IPS-18a (cell line): ENCODE data around the gene SBSN.

Experiments
- H3K27ac ChIP-seq: one replicate; pipeline ENCODE4 v1.5.1; 2013; ENCODE audit warnings: low read length
- H3K27me3 ChIP-seq: one replicate; pipeline ENCODE4 v1.6.1; 2013; ENCODE audit warnings: mild to moderate bottlenecking, low read length; ENCODE audit not compliant: control insufficient read depth, insufficient read depth
- H3K36me3 ChIP-seq: one replicate; pipeline ENCODE4 v1.6.1; 2013; ENCODE audit warnings: low read depth, low read length; ENCODE audit not compliant: control insufficient read depth
- H3K4me1 ChIP-seq: one replicate; pipeline ENCODE4 v1.6.1; 2013; ENCODE audit warnings: low read depth, low read length; ENCODE audit not compliant: control insufficient read depth
- H3K4me3 ChIP-seq: one replicate; pipeline ENCODE4 v1.5.1; 2013; ENCODE audit warnings: low read length
- H3K9ac ChIP-seq: one replicate; pipeline ENCODE4 v1.6.1; 2013; ENCODE audit warnings: mild to moderate bottlenecking, low read length, moderate library complexity
- H3K9me3 ChIP-seq: one replicate; pipeline ENCODE4 v1.6.1; 2013; ENCODE audit warnings: low read depth, low read length; ENCODE audit not compliant: control insufficient read depth

The SBSN gene

GRCh38 chr19:35521124-35521743, 6.9 kb downstream of the SBSN start:
- H3K4me1 ChIP-seq: peaks cover 14% of the 10 kb centered on the region

GRCh38 chr19:35519291-35519690, 8.8 kb downstream of the SBSN start:
- H3K36me3 ChIP-seq: no peaks in the 10 kb centered on the region
- H3K9me3 ChIP-seq: no peaks in the 10 kb centered on the region
- H3K9ac ChIP-seq: no peak overlapping the region
- no peak overlapping the region for H3K27ac ChIP-seq
- no peak overlapping the region for H3K4me3 ChIP-seq
- H3K27me3 ChIP-seq: no peaks in the 10 kb centered on the region
- H3K4me1 ChIP-seq: peaks cover 7% of the 10 kb centered on the region

More at GRCh38 chr19:35521124-35521743, 6.9 kb downstream of the SBSN start:
- no peak overlapping the region for H3K4me3 ChIP-seq
- H3K36me3 ChIP-seq: no peaks in the 10 kb centered on the region
- no peaks in the 10 kb centered on the region for H3K9me3 ChIP-seq
- no peak overlapping the region for H3K9ac ChIP-seq
- H3K27me3 ChIP-seq: peaks cover 6% of the 10 kb centered on the region
- H3K27ac ChIP-seq: no peak overlapping the region

GRCh38 chr19:35518313-35518712, 9.8 kb downstream of the SBSN start:
- no peak overlapping the region for H3K4me3 ChIP-seq
- no peaks in the 10 kb centered on the region for H3K27me3 ChIP-seq
- no peak overlapping the region for H3K9ac ChIP-seq
- H3K36me3 ChIP-seq: no peaks in the 10 kb centered on the region
- no peaks in the 10 kb centered on the region for H3K9me3 ChIP-seq
- H3K4me1 ChIP-seq: peaks cover 5% of the 10 kb centered on the region
- no peak overlapping the region for H3K27ac ChIP-seq

- H3K4me3 ChIP-seq: no peak overlapping the region
- peaks cover 6% of the 10 kb centered on the region for H3K4me1 ChIP-seq
- H3K27ac ChIP-seq: no peak overlapping the region
- no peaks in the 10 kb centered on the region for H3K9me3 ChIP-seq
- H3K36me3 ChIP-seq: no peaks in the 10 kb centered on the region
- no peak overlapping the region for H3K9ac ChIP-seq
- H3K27me3 ChIP-seq: no peaks in the 10 kb centered on the region
These were observed 10.8 kb downstream of the SBSN start for GRCh38 chr19:35517342-35517741.

- Histone ChIP-seq H3K4me1 (peaks cover 6% of the 10 kb centered on the region), H3K9ac (no peak overlapping the region), H3K9me3 (no peaks in the 10 kb centered on the region), H3K27ac (no peak overlapping the region), H3K4me3 (no peak overlapping the region), H3K36me3 (no peaks in the 10 kb centered on the region), H3K27me3 (peaks cover 5% of the 10 kb centered on the region)
These were observed 11.8 kb downstream of the SBSN start for GRCh38 chr19:35516310-35516709.

- H3K27ac ChIP-seq: no peak overlapping the region
- no peaks in the 10 kb centered on the region for H3K36me3 ChIP-seq
- peak overlapping the region; percentile 46 for H3K4me3 ChIP-seq
- H3K9me3 ChIP-seq: no peaks in the 10 kb centered on the region
- H3K9ac ChIP-seq: no peak overlapping the region
- peaks cover 6% of the 10 kb centered on the region for H3K4me1 ChIP-seq
- peaks cover 12% of the 10 kb centered on the region for H3K27me3 ChIP-seq
These were observed 13.8 kb downstream of the SBSN start for GRCh38 chr19:35514282-35514809.

- Histone ChIP-seq H3K9ac (no peak within 1 kb of the TSS), H3K27me3 (peaks cover 12% of the 10 kb centered on the region), H3K9me3 (no peaks in the 10 kb centered on the region), H3K4me1 (peaks cover 6% of the 10 kb centered on the region), H3K4me3 (peak within 1 kb of the TSS; percentile 46), H3K36me3 (no peaks in the 10 kb centered on the region), H3K27ac (no peak within 1 kb of the TSS)
These were observed 14.4 kb downstream of the SBSN start, which contains the start of gene DMKN for GRCh38 chr19:35513628-35514281. Gene DMKN, minus strand, starts transcription at chr19:35513649. Its CDS starts 174 bp downstream, at chr19:35513475.

- H3K4me1 ChIP-seq: peaks cover 12% of the 10 kb centered on the region
- H3K9me3 ChIP-seq: no peaks in the 10 kb centered on the region
- no peak overlapping the region for H3K9ac ChIP-seq
- no peak overlapping the region for H3K27ac ChIP-seq
- H3K27me3 ChIP-seq: peaks cover 12% of the 10 kb centered on the region
- H3K4me3 ChIP-seq: no peak overlapping the region
- H3K36me3 ChIP-seq: peaks cover 5% of the 10 kb centered on the region
These were observed 15.1 kb downstream of the SBSN start for GRCh38 chr19:35512831-35513627.

- Histone ChIP-seq H3K4me3 (no peak overlapping the region), H3K9me3 (no peaks in the 10 kb centered on the region), H3K36me3 (peaks cover 22% of the 10 kb centered on the region), H3K27me3 (peaks cover 12% of the 10 kb centered on the region), H3K27ac (no peak overlapping the region), H3K9ac (no peak overlapping the region), H3K4me1 (peaks cover 12% of the 10 kb centered on the region)
These were observed 16.8 kb downstream of the SBSN start for GRCh38 chr19:35511337-35511736.

GRCh38 chr19:35510626-35510964, 17.5 kb downstream of the SBSN start:
- Histone ChIP-seq H3K36me3 (peaks cover 29% of the 10 kb centered on the region), H3K4me3 (peak overlapping the region; percentile 71), H3K4me1 (peaks cover 12% of the 10 kb centered on the region), H3K27me3 (peaks cover 12% of the 10 kb centered on the region), H3K27ac (no peak overlapping the region), H3K9ac (no peak overlapping the region), H3K9me3 (no peaks in the 10 kb centered on the region)

- peak overlapping the region; percentile 92 for H3K9ac ChIP-seq
- peak overlapping the region; percentile 91 for H3K27ac ChIP-seq
- no peaks in the 10 kb centered on the region for H3K9me3 ChIP-seq
- peaks cover 12% of the 10 kb centered on the region for H3K4me1 ChIP-seq
- peak overlapping the region; percentile 71 for H3K4me3 ChIP-seq
- peaks cover 34% of the 10 kb centered on the region for H3K36me3 ChIP-seq
- peaks cover 12% of the 10 kb centered on the region for H3K27me3 ChIP-seq
These were observed 18.1 kb downstream of the SBSN start for GRCh38 chr19:35509861-35510625.
